HEK293 (cell line): ENCODE data around the gene CNPY4.
A peak's percentile ranks its signal among the peaks of the same experiment; 100 is the strongest.

ENCODE experiments used
- CTCF ChIA-PET: fragments of 350-600 bp; formaldehyde crosslinking; extraction: SDS; loops from one replicate; lab custom pipeline; 2021; ENCODE audit warnings: antibody characterized with exemption; lab: Yijun Ruan, JAX
- POLR2A ChIA-PET: fragments of 300-600 bp; formaldehyde crosslinking; extraction: SDS; loops from one replicate; lab custom pipeline; 2020; ENCODE audit warnings: antibody characterized with exemption, inconsistent platforms; lab: Yijun Ruan, JAX
- H3K27ac ChIP-seq: fragments of 200-500 bp; sonication (Bioruptor generic); 2 replicates; pipeline ENCODE4 v1.5.1; 2014; ENCODE audit warnings: low read depth, low read length, control low read depth, inconsistent platforms; ENCODE audit errors: extremely low read depth
- H3K36me3 ChIP-seq, 2 experiments: fragments of 200-500 bp in 1 of 2; sonication (Bioruptor generic) in 1 of 2; 1 replicate in 1 of 2; 2 replicates in 1 of 2; pipeline ENCODE4 v1.5.1; 2014 to 2017; ENCODE audit warnings: inconsistent platforms in 2 of 2, low read length in 2 of 2; ENCODE audit not compliant: control insufficient read depth in 2 of 2, insufficient read depth in 1 of 2
- H3K4me1 ChIP-seq: fragments of 200-500 bp; sonication (Bioruptor generic); 2 replicates; pipeline ENCODE4 v1.5.1; 2014; ENCODE audit warnings: mild to moderate bottlenecking, low read length, inconsistent platforms; ENCODE audit not compliant: control insufficient read depth, insufficient read depth
- H3K4me3 ChIP-seq: 2 replicates; pipeline ENCODE4 v1.5.1; 2011; ENCODE audit warnings: low read depth, mild to moderate bottlenecking, control low read depth, low read length, moderate library complexity
- H3K9me3 ChIP-seq: fragments of 200-500 bp; sonication (Bioruptor generic); 2 replicates; pipeline ENCODE4 v1.5.1; 2014; ENCODE audit warnings: low read depth, low read length, inconsistent platforms; ENCODE audit not compliant: control insufficient read depth, insufficient read depth
- BCL11B ChIP-seq: fragments of 450-650 bp; formaldehyde crosslinking; IDR thresholded peaks from 2 replicates; pipeline ENCODE4 v1.5.1; 2016; ENCODE audit warnings: low read depth, missing biosample characterization, missing genetic modification characterization
- FEZF1 ChIP-seq: fragments of 450-650 bp; formaldehyde crosslinking; IDR thresholded peaks from 2 replicates; pipeline ENCODE4 v1.5.1; 2016; ENCODE audit warnings: missing biosample characterization, missing genetic modification characterization
- HIC1 ChIP-seq: fragments of 450-650 bp; formaldehyde crosslinking; IDR thresholded peaks from 2 replicates; pipeline ENCODE4 v1.5.1; 2016; ENCODE audit warnings: missing biosample characterization, missing genetic modification characterization
- HOXD13 ChIP-seq: sonication (generic); formaldehyde crosslinking; IDR thresholded peaks from 2 replicates; pipeline ENCODE4 v1.8.0; 2022; ENCODE audit warnings: missing genetic modification reagents, borderline replicate concordance
- IKZF3 ChIP-seq: fragments of 450-650 bp; IDR thresholded peaks from 2 replicates; pipeline ENCODE4 v1.5.0; 2018; ENCODE audit warnings: missing biosample characterization, mild to moderate bottlenecking, missing genetic modification characterization, moderate library complexity
- INSM2 ChIP-seq: fragments of 450-650 bp; formaldehyde crosslinking; IDR thresholded peaks from 2 replicates; pipeline ENCODE4 v1.5.1; 2016; ENCODE audit warnings: missing biosample characterization, missing genetic modification characterization
- KLF10 ChIP-seq: fragments of 450-650 bp; IDR thresholded peaks from 2 replicates; pipeline ENCODE4 v1.5.1; 2018; ENCODE audit warnings: missing biosample characterization, mild to moderate bottlenecking, missing genetic modification characterization
- KLF8 ChIP-seq: fragments of 450-650 bp; formaldehyde crosslinking; IDR thresholded peaks from 2 replicates; pipeline ENCODE4 v1.5.1; 2016; ENCODE audit warnings: missing biosample characterization, missing genetic modification characterization
- RBAK ChIP-seq: fragments of 450-650 bp; formaldehyde crosslinking; IDR thresholded peaks from 2 replicates; pipeline ENCODE4 v1.5.1; 2016; ENCODE audit warnings: missing biosample characterization, missing genetic modification characterization
- SALL2 ChIP-seq: fragments of 450-650 bp; formaldehyde crosslinking; IDR thresholded peaks from 2 replicates; pipeline ENCODE4 v1.5.0; 2017; ENCODE audit warnings: missing biosample characterization, mild to moderate bottlenecking, missing genetic modification characterization, borderline replicate concordance
- TCF7L2 ChIP-seq: IDR thresholded peaks from 2 replicates; pipeline ENCODE4 v1.6.1; 2011; ENCODE audit warnings: low read depth, mild to moderate bottlenecking, inconsistent platforms, low read length, moderate library complexity, borderline replicate concordance
- WT1 ChIP-seq: fragments of 450-650 bp; formaldehyde crosslinking; IDR thresholded peaks from 2 replicates; pipeline ENCODE4 v1.5.1; 2016; ENCODE audit warnings: missing biosample characterization, missing genetic modification characterization
- ZBTB17 ChIP-seq: fragments of 450-650 bp; formaldehyde crosslinking; IDR thresholded peaks from 2 replicates; pipeline ENCODE4 v1.5.1; 2016; ENCODE audit warnings: missing biosample characterization, missing genetic modification characterization
- ZBTB7A ChIP-seq: fragments of 450-650 bp; formaldehyde crosslinking; IDR thresholded peaks from 2 replicates; pipeline ENCODE4 v1.5.1; 2016; ENCODE audit warnings: low read depth, missing biosample characterization, missing genetic modification characterization
- ZNF112 ChIP-seq: fragments of 450-650 bp; formaldehyde crosslinking; IDR thresholded peaks from 2 replicates; pipeline ENCODE4 v1.5.0; 2017; ENCODE audit warnings: missing biosample characterization, missing genetic modification characterization
- ZNF114 ChIP-seq: fragments of 450-650 bp; formaldehyde crosslinking; IDR thresholded peaks from 2 replicates; pipeline ENCODE4 v1.5.0; 2017; ENCODE audit warnings: missing biosample characterization, missing genetic modification characterization
- ZNF155 ChIP-seq: fragments of 450-650 bp; formaldehyde crosslinking; IDR thresholded peaks from 2 replicates; pipeline ENCODE4 v1.5.1; 2016; ENCODE audit warnings: missing biosample characterization, missing genetic modification characterization
- ZNF19 ChIP-seq: fragments of 450-650 bp; formaldehyde crosslinking; IDR thresholded peaks from 2 replicates; pipeline ENCODE4; 2016; ENCODE audit warnings: missing biosample characterization, missing genetic modification characterization, low read depth
- ZNF23 ChIP-seq: fragments of 450-650 bp; formaldehyde crosslinking; IDR thresholded peaks from 2 replicates; pipeline ENCODE4 v1.5.1; 2016; ENCODE audit warnings: missing biosample characterization, missing genetic modification characterization, borderline replicate concordance
- ZNF26 ChIP-seq: fragments of 450-650 bp; formaldehyde crosslinking; IDR thresholded peaks from 2 replicates; pipeline ENCODE4 v1.5.1; 2016; ENCODE audit warnings: missing biosample characterization, missing genetic modification characterization
- ZNF280C ChIP-seq: fragments of 450-650 bp; formaldehyde crosslinking; IDR thresholded peaks from 2 replicates; pipeline ENCODE4 v1.5.1; 2016; ENCODE audit warnings: missing biosample characterization, missing genetic modification characterization
- ZNF366 ChIP-seq: fragments of 450-650 bp; formaldehyde crosslinking; conservative IDR thresholded peaks from 2 replicates; pipeline ENCODE4 v1.5.1; 2016; ENCODE audit warnings: missing biosample characterization, missing genetic modification characterization
- ZNF416 ChIP-seq: fragments of 450-650 bp; formaldehyde crosslinking; IDR thresholded peaks from 2 replicates; pipeline ENCODE4 v1.5.1; 2016; ENCODE audit warnings: missing biosample characterization, missing genetic modification characterization
- ZNF426 ChIP-seq: fragments of 450-650 bp; formaldehyde crosslinking; IDR thresholded peaks from 2 replicates; pipeline ENCODE4 v1.5.1; 2017; ENCODE audit warnings: missing biosample characterization, missing genetic modification characterization, mild to moderate bottlenecking, inconsistent platforms, moderate library complexity
- ZNF433 ChIP-seq: fragments of 450-650 bp; formaldehyde crosslinking; IDR thresholded peaks from 2 replicates; pipeline ENCODE4 v1.5.1; 2016; ENCODE audit warnings: missing biosample characterization, missing genetic modification characterization, low read depth
- ZNF558 ChIP-seq: fragments of 450-650 bp; formaldehyde crosslinking; IDR thresholded peaks from 2 replicates; pipeline ENCODE4 v1.5.1; 2016; ENCODE audit warnings: missing biosample characterization, missing genetic modification characterization
- ZNF626 ChIP-seq: fragments of 450-650 bp; sonication (Bioruptor Pico); formaldehyde crosslinking; IDR thresholded peaks from 2 replicates; pipeline ENCODE4 v1.5.1; 2018; ENCODE audit warnings: missing biosample characterization, missing genetic modification characterization, inconsistent platforms
- ZNF639 ChIP-seq: fragments of 450-650 bp; formaldehyde crosslinking; IDR thresholded peaks from 2 replicates; pipeline ENCODE4 v1.5.1; 2016; ENCODE audit warnings: missing biosample characterization, missing genetic modification characterization

Gene CNPY4

GRCh38 chr7:100089458-100090196 is 29.8 kb upstream of the CNPY4 start:
- Histone ChIP-seq H3K27ac (peak overlapping the region; percentile 79), H3K9me3 (no peaks in the 10 kb centered on the region), H3K4me3 (peak overlapping the region; percentile 86), H3K4me1 (peaks cover 8% of the 10 kb centered on the region), H3K36me3 (peaks cover 13 to 44% of the 10 kb centered on the region in 2 experiments)
- POLR2A ChIA-PET = interaction anchor here (1.7 to 7.9 kb wide), 2 partner anchors 11 to 37 kb away, joined by 3 to 115 read pairs; partner anchors contain the start of genes AP4M1, MBLAC1 and MCM7
- CTCF ChIA-PET = interaction anchor here (0.6 to 1.3 kb wide), 3 partner anchors 11 to 317 kb away, joined by 3 to 4 read pairs (median 4); partner anchors contain the start of gene MCM7
- TF ChIP-seq ZNF416 (no peak), ZNF280C (tag by site-specific recombination) (no peak), ZNF626 (tag by site-specific recombination) (no peak), ZNF639 (tag by site-specific recombination) (no peak), ZNF19 (tag by site-specific recombination) (no peak), INSM2 (tag by site-specific recombination) (no peak; the same call in 1 of the 2 replicates), HIC1 (peak; percentile 42; the same call in 1 of the 2 replicates), ZBTB7A (tag by site-specific recombination) (no peak), KLF8 (tag by site-specific recombination) (no peak), WT1 (tag by site-specific recombination) (peak; percentile 31; the same call in 1 of the 2 replicates), ZNF23 (no peak), ZNF558 (no peak), BCL11B (tag by site-specific recombination) (no peak), SALL2 (no peak), KLF10 (tag by site-specific recombination) (no peak), ZNF426 (tag by site-specific recombination) (no peak), ZNF26 (tag by site-specific recombination) (no peak), ZNF366 (tag by site-specific recombination) (peak; percentile 68), ZNF112 (tag by site-specific recombination) (no peak), ZNF433 (tag by site-specific recombination) (no peak), FEZF1 (no peak), ZBTB17 (tag by site-specific recombination) (peak; percentile 93), ZNF114 (tag by site-specific recombination) (no peak), TCF7L2 (no peak), HOXD13 (CRISPR knock-in tag) (no peak), ZNF155 (tag by site-specific recombination) (no peak), IKZF3 (tag by site-specific recombination) (peak; percentile 52; the same call in 1 of the 2 replicates), RBAK (tag by site-specific recombination) (no peak)
